Liver (tissue), 9 donors: ENCODE results near the gene ACVR2B. TPM values are rescaled to one million over a fixed set of nuclear protein-coding genes. Genes with fewer than 3 reads are reported as not detected.

Experiments
- DNase-seq: peaks from one replicate; pipeline ENCODE4 v3.0.0-alpha.2; 2017; ENCODE audit warnings: low spot score
- H3K27ac ChIP-seq, 2 donors: one replicate each; pipeline ENCODE4 v1.7.0; 2013; ENCODE audit warnings: inconsistent platforms in 2 of 2, low read length in 2 of 2, control low read depth in 1 of 2, low read depth in 1 of 2, mild to moderate bottlenecking in 1 of 2
- H3K27me3 ChIP-seq, 4 donors: one replicate each; pipeline versions ENCODE4 v1.6.1 to v1.7.0; 2013; ENCODE audit warnings: low read length in 3 of 4, inconsistent platforms in 1 of 4, mild to moderate bottlenecking in 1 of 4, moderate library complexity in 1 of 4; ENCODE audit not compliant: control insufficient read depth in 4 of 4, insufficient read depth in 4 of 4
- H3K36me3 ChIP-seq, 4 donors: one replicate each; pipeline versions ENCODE4 v1.6.1 to v1.7.0; 2013; ENCODE audit warnings: low read length in 3 of 4, mild to moderate bottlenecking in 3 of 4, low read depth in 1 of 4, moderate library complexity in 1 of 4; ENCODE audit not compliant: control insufficient read depth in 4 of 4, insufficient read depth in 3 of 4
- H3K4me1 ChIP-seq, 4 donors: one replicate each; pipeline versions ENCODE4 v1.6.1 to v1.7.0; 2013; ENCODE audit warnings: low read length in 3 of 4, mild to moderate bottlenecking in 3 of 4, moderate library complexity in 1 of 4; ENCODE audit not compliant: control insufficient read depth in 4 of 4, insufficient read depth in 4 of 4
- H3K4me3 ChIP-seq, 3 donors: one replicate each; pipeline versions ENCODE4 v1.6.1 to v1.7.0; 2013; ENCODE audit warnings: low read length in 3 of 3, control low read depth in 1 of 3, low read depth in 1 of 3, mild to moderate bottlenecking in 1 of 3
- H3K9ac ChIP-seq, 2 donors: one replicate each; pipeline ENCODE4 v1.7.0; 2013; ENCODE audit warnings: low read length in 2 of 2, mild to moderate bottlenecking in 2 of 2, moderate library complexity in 2 of 2, control low read depth in 1 of 2, low read depth in 1 of 2
- H3K9me3 ChIP-seq, 4 donors: one replicate each; pipeline versions ENCODE4 v1.6.1 to v1.7.0; 2013; ENCODE audit warnings: low read length in 3 of 4; ENCODE audit not compliant: control insufficient read depth in 4 of 4
- ATF3 ChIP-seq: IDR thresholded peaks from 2 replicates; pipeline ENCODE4 v1.6.1; 2016; ENCODE audit warnings: antibody characterized with exemption
- CTCF ChIP-seq: fragments of 150-350 bp; IDR thresholded peaks from 2 replicates; pipeline ENCODE4 v1.5.1; 2017; ENCODE audit warnings: improper control_type of control experiment, low read depth, low read length; ENCODE audit not compliant: missing input control
- EGR1 ChIP-seq, 2 donors: IDR thresholded peaks; 2 replicates each; pipeline ENCODE4 v1.6.1; 2016 to 2018; ENCODE audit warnings: antibody characterized with exemption in 2 of 2, low read depth in 2 of 2
- FOXA1 ChIP-seq: IDR thresholded peaks from 2 replicates; pipeline ENCODE4 v1.6.1; 2016; ENCODE audit warnings: antibody characterized with exemption
- FOXA2 ChIP-seq: IDR thresholded peaks from 2 replicates; pipeline ENCODE4 v1.6.1; 2016; ENCODE audit warnings: antibody characterized with exemption
- HNF4A ChIP-seq, 2 donors: conservative IDR thresholded peaks; 2 replicates each; pipeline ENCODE4 v1.6.1; 2016; ENCODE audit warnings: antibody characterized with exemption in 2 of 2, mild to moderate bottlenecking in 2 of 2
- MAX ChIP-seq: IDR thresholded peaks from 2 replicates; pipeline ENCODE4 v1.6.1; 2016; ENCODE audit warnings: antibody characterized with exemption
- NR2F2 ChIP-seq: IDR thresholded peaks from 2 replicates; pipeline ENCODE4 v1.6.1; 2016; ENCODE audit warnings: antibody characterized with exemption
- RAD21 ChIP-seq, 2 donors: IDR thresholded peaks; 2 replicates each; pipeline ENCODE4 v1.6.1; 2016; ENCODE audit warnings: antibody characterized with exemption in 2 of 2, mild to moderate bottlenecking in 2 of 2
- REST ChIP-seq: IDR thresholded peaks from 2 replicates; pipeline ENCODE4 v1.6.1; 2016; ENCODE audit warnings: antibody characterized with exemption, mild to moderate bottlenecking
- RXRA ChIP-seq, 2 donors: IDR thresholded peaks; 2 replicates each; pipeline ENCODE4 v1.6.1; 2017 to 2018; ENCODE audit warnings: antibody characterized with exemption in 2 of 2, mild to moderate bottlenecking in 1 of 2
- SP1 ChIP-seq: IDR thresholded peaks from 2 replicates; pipeline ENCODE4 v1.6.1; 2018; ENCODE audit warnings: antibody characterized with exemption, mild to moderate bottlenecking
- TAF1 ChIP-seq: conservative IDR thresholded peaks from 2 replicates; pipeline ENCODE4 v1.6.1; 2016; ENCODE audit warnings: antibody characterized with exemption, mild to moderate bottlenecking
- YY1 ChIP-seq: IDR thresholded peaks from 2 replicates; pipeline ENCODE4 v1.6.1; 2016; ENCODE audit warnings: antibody characterized with exemption, mild to moderate bottlenecking
- ZBTB33 ChIP-seq: IDR thresholded peaks from 2 replicates; pipeline ENCODE4 v1.6.1; 2016; ENCODE audit warnings: antibody characterized with exemption
- WGBS: extraction: QIAGEN DNeasy Blood & Tissue Kit; methylation state at CpG from one replicate; pipeline ENCODE4 v1.1.7; 2013; 5-methylcytosine and 5-hydroxymethylcytosine counted together
- polyA plus RNA-seq, 2 donors: library from polyadenylated mRNA; stranded (reverse) in 1 of 2; unstranded in 1 of 2; fragments of 200-250 nt in 1 of 2; fragments of >200 nt in 1 of 2; fragmentation: Nextera tagmentation in 1 of 2; extraction: Ambion mirVana in 1 of 2; gene quantifications; one replicate each; pipeline versions ENCODE4 v1.2.1 to v1.2.3, GENCODE V29; 2013 to 2015
- total RNA-seq, 2 donors: library from RNA; depleted of rRNA; stranded (reverse); fragments of >200 nt; gene quantifications; one replicate each; pipeline ENCODE4 v1.2.3, GENCODE V29; 2014
- donor health status: healthy.
- donor health status: healthy.
- donor health status: healthy.
- donor health status: healthy.
- donor health status: healthy.

Gene ACVR2B
- total and polyA plus RNA-seq, 4 donors = 1.2 to 7.4 (median 4.7) TPM

GRCh38 chr3:38534180-38534579 lies 80.5 kb downstream of the ACVR2B start:
- Histone ChIP-seq H3K27ac (no peak overlapping the region), H3K4me1 (no peaks in the 10 kb centered on the region), H3K36me3 (no peaks in the 10 kb centered on the region), H3K4me3 (no peak overlapping the region), H3K27me3 (no peaks in the 10 kb centered on the region), H3K9me3 (peaks cover 0 to 2% (median 0%) of the 10 kb centered on the region in 4 donors), H3K9ac (no peak overlapping the region)
- WGBS = over 99% methylated on average over 2 of the region's 2 CpGs
- no peak for DNase-seq
- TF ChIP-seq TAF1 (no peak), SP1 (no peak), REST (no peak), FOXA1 (no peak), ZBTB33 (no peak), EGR1 (IDR thresholded peaks at IDR 0.05; ENCODE audit: low read depth in 2 of 2) (no peak), RAD21 (IDR thresholded peaks at IDR 0.05) (no peak), RXRA (IDR thresholded peaks at IDR 0.05) (no peak), NR2F2 (no peak), ATF3 (no peak), FOXA2 (no peak)

GRCh38 chr3:38534604-38535003 lies 80.9 kb downstream of the ACVR2B start:
- Histone ChIP-seq H3K4me3 (no peak overlapping the region), H3K36me3 (no peaks in the 10 kb centered on the region), H3K27ac (no peak overlapping the region), H3K9ac (no peak overlapping the region), H3K9me3 (peaks cover 0 to 2% (median 0%) of the 10 kb centered on the region in 4 donors), H3K27me3 (no peaks in the 10 kb centered on the region), H3K4me1 (no peaks in the 10 kb centered on the region)
- 98% methylated on average over 7 of the region's 7 CpGs for WGBS
- no peak for DNase-seq
- TF ChIP-seq FOXA1 (no peak), EGR1 (IDR thresholded peaks at IDR 0.05; ENCODE audit: low read depth in 2 of 2) (no peak), YY1 (no peak), NR2F2 (no peak), MAX (no peak)

- Histone ChIP-seq H3K27ac (no peak overlapping the region), H3K36me3 (no peaks in the 10 kb centered on the region)
- TF ChIP-seq ZBTB33 (no peak), HNF4A (conservative IDR thresholded peaks at IDR 0.05) (no peak), CTCF (no peak), YY1 (no peak), EGR1 (IDR thresholded peaks at IDR 0.05; ENCODE audit: low read depth in 2 of 2) (no peak), TAF1 (no peak), NR2F2 (no peak), RAD21 (IDR thresholded peaks at IDR 0.05) (no peak), SP1 (no peak)
Observed at GRCh38 chr3:38536671-38537070, 83.0 kb downstream of the ACVR2B start.

More at GRCh38 chr3:38536671-38537070, 83.0 kb downstream of the ACVR2B start:
- H3K9me3 ChIP-seq = peaks cover 0 to 2% (median 0%) of the 10 kb centered on the region in 4 donors
- no peak for DNase-seq
- no peaks in the 10 kb centered on the region for H3K27me3 ChIP-seq
- no peak overlapping the region for H3K4me3 ChIP-seq
- WGBS = 90% methylated on average over 3 of the region's 3 CpGs
- no peak overlapping the region for H3K9ac ChIP-seq
- H3K4me1 ChIP-seq = no peaks in the 10 kb centered on the region
